Gastroesophageal sphincter (tissue), 3 donors: ENCODE results near the gene TP53BP2.

ENCODE experiments used
- EP300 ChIP-seq: sonication (generic); formaldehyde crosslinking; IDR thresholded peaks from one replicate; pipeline ENCODE4 v1.6.1; 2017; ENCODE audit warnings: antibody characterized with exemption, mild to moderate bottlenecking
- POLR2A ChIP-seq, 2 donors: fragments of 450-650 bp; IDR thresholded peaks; one replicate each; pipeline ENCODE4 v1.6.1; 2017; ENCODE audit warnings: antibody characterized with exemption in 2 of 2, mild to moderate bottlenecking in 2 of 2, moderate library complexity in 1 of 2
- POLR2AphosphoS5 ChIP-seq: sonication (generic); formaldehyde crosslinking; IDR thresholded peaks from one replicate; pipeline ENCODE4 v1.6.1; 2017; ENCODE audit warnings: antibody characterized with exemption
- TF ChIP-seq, protein P1 (sequence below), 4 experiments: fragments of 200-600 bp in 2 of 4; fragments of 450-650 bp in 2 of 4; sonication (generic) in 1 of 4; IDR thresholded peaks; one replicate each; pipeline ENCODE4 v1.5.1; 2017 to 2019; ENCODE audit warnings: antibody characterized with exemption in 4 of 4, mild to moderate bottlenecking in 2 of 4, moderate library complexity in 2 of 4

DNA sequence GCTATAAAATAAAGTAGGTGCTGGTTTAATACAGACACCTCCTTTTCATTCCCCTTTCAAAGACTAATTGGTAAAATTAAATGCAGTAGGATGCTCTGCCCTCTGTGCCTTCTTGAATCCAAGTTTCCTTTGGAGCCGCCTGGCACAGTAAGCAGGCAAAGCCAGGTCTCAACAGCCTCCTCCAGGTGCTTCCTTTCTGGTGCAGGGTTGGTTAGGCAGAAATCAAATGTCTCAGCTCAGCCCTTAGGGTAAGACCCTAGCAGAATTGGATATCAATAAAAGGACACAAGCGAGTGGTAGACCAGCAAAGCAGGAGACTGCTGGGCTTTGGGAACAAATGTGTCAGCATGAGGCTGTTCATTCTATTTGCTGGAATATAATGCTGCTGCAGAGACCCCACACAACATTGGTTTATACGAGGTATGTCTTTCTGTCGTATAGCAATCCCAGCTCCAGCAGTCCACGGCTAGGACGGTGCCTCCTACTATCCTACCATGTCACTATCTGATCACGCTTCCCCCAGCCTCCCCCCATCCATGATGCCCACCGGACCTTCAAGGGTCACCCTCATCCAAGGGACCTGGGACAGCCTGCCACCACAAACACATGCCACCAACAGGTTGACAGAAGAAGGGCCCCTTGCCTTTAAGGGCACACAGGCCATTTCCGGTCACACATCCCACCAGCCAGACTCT, 75.0 kb downstream of the TP53BP2 start:
- TF ChIP-seq, protein P1, sequence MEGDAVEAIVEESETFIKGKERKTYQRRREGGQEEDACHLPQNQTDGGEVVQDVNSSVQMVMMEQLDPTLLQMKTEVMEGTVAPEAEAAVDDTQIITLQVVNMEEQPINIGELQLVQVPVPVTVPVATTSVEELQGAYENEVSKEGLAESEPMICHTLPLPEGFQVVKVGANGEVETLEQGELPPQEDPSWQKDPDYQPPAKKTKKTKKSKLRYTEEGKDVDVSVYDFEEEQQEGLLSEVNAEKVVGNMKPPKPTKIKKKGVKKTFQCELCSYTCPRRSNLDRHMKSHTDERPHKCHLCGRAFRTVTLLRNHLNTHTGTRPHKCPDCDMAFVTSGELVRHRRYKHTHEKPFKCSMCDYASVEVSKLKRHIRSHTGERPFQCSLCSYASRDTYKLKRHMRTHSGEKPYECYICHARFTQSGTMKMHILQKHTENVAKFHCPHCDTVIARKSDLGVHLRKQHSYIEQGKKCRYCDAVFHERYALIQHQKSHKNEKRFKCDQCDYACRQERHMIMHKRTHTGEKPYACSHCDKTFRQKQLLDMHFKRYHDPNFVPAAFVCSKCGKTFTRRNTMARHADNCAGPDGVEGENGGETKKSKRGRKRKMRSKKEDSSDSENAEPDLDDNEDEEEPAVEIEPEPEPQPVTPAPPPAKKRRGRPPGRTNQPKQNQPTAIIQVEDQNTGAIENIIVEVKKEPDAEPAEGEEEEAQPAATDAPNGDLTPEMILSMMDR (IDR thresholded peaks at IDR 0.05): no peak
- TF ChIP-seq POLR2AphosphoS5: no peak
- no peak for TF ChIP-seq POLR2A (IDR thresholded peaks at IDR 0.05)
- no peak for TF ChIP-seq EP300
